GM12878 (cell line): ENCODE measurements around the gene ZGLP1. TPM values are rescaled to one million over a fixed set of nuclear protein-coding genes. Genes with fewer than 3 reads are reported as not detected.

ENCODE experiments used
- ASH2L ChIP-seq: fragments of 300-600, 200-600 bp; sonication (generic); IDR thresholded peaks from 2 replicates; pipeline ENCODE4 v1.6.1; 2017; ENCODE audit warnings: low read depth, mild to moderate bottlenecking, borderline replicate concordance
- CHD1 ChIP-seq: IDR thresholded peaks from 2 replicates; pipeline ENCODE4 v1.6.1; 2012; ENCODE audit warnings: low read depth, low read length, improper control_type of control experiment
- E2F4 ChIP-seq: IDR thresholded peaks from 2 replicates; pipeline ENCODE4 v1.6.1; 2012; ENCODE audit warnings: low read depth, low read length, improper control_type of control experiment
- EED ChIP-seq: sonication (generic); IDR thresholded peaks from 2 replicates; pipeline ENCODE4 v1.6.1; 2016; ENCODE audit warnings: antibody characterized with exemption, low read depth
- ELK1 ChIP-seq: IDR thresholded peaks from 2 replicates; pipeline ENCODE4 v1.6.1; 2012; ENCODE audit warnings: low read depth, low read length, improper control_type of control experiment
- ETV6 ChIP-seq, 2 experiments: fragments of 450-650 bp in 1 of 2; IDR thresholded peaks in 1 of 2; conservative IDR thresholded peaks in 1 of 2; 2 replicates each; pipeline ENCODE4 v1.6.1; 2014; ENCODE audit warnings: antibody characterized with exemption in 1 of 2, borderline replicate concordance in 1 of 2, low read depth in 1 of 2, mild to moderate bottlenecking in 1 of 2, moderate library complexity in 1 of 2
- FOS ChIP-seq: IDR thresholded peaks from 3 replicates; pipeline ENCODE4 v1.6.1; 2011; ENCODE audit warnings: borderline replicate concordance; ENCODE audit not compliant: insufficient read length; ENCODE audit errors: extremely low read depth
- FOXM1 ChIP-seq: IDR thresholded peaks from 2 replicates; pipeline ENCODE4 v1.6.1; 2012; ENCODE audit warnings: low read depth, mild to moderate bottlenecking, inconsistent platforms, low read length, moderate library complexity
- HDGF ChIP-seq: fragments of 450-650 bp; IDR thresholded peaks from 2 replicates; pipeline ENCODE4 v1.6.1; 2016; ENCODE audit warnings: antibody characterized with exemption
- IKZF1 ChIP-seq: fragments of 450-650 bp; conservative IDR thresholded peaks from 2 replicates; pipeline ENCODE4 v1.6.1; 2017; ENCODE audit warnings: antibody characterized with exemption, mild to moderate bottlenecking
- IKZF2 ChIP-seq, 2 experiments: fragments of 450-650 bp; IDR thresholded peaks; 2 replicates each; pipeline ENCODE4 v1.6.1; 2017; ENCODE audit warnings: mild to moderate bottlenecking in 2 of 2, moderate library complexity in 2 of 2
- JUND ChIP-seq: IDR thresholded peaks from 2 replicates; pipeline ENCODE4 v1.6.1; 2012; ENCODE audit warnings: low read depth, mild to moderate bottlenecking, low read length, improper control_type of control experiment, moderate library complexity
- KLF5 ChIP-seq: fragments of 450-650 bp; IDR thresholded peaks from 2 replicates; pipeline ENCODE4 v1.6.1; 2014; ENCODE audit warnings: mild to moderate bottlenecking; ENCODE audit not compliant: partially characterized antibody
- MTA2 ChIP-seq: fragments of 450-650 bp; IDR thresholded peaks from 2 replicates; pipeline ENCODE4 v1.6.1; 2016; ENCODE audit warnings: low read depth, mild to moderate bottlenecking, moderate library complexity
- MTA3 ChIP-seq: IDR thresholded peaks from 2 replicates; pipeline ENCODE4 v1.6.1; 2012; ENCODE audit warnings: low read length, inconsistent platforms, borderline replicate concordance
- NFYB ChIP-seq: IDR thresholded peaks from 2 replicates; pipeline ENCODE4 v1.6.1; 2011; ENCODE audit warnings: low read depth, mild to moderate bottlenecking, low read length, improper control_type of control experiment, moderate library complexity; ENCODE audit not compliant: insufficient read depth
- PAX8 ChIP-seq: fragments of 450-650 bp; IDR thresholded peaks from 2 replicates; pipeline ENCODE4 v1.6.1; 2017; ENCODE audit warnings: mild to moderate bottlenecking, moderate library complexity
- PML ChIP-seq: IDR thresholded peaks from 2 replicates; pipeline ENCODE4 v1.6.1; 2012; ENCODE audit warnings: low read length, inconsistent platforms
- POLR2A ChIP-seq: IDR thresholded peaks from 2 replicates; pipeline ENCODE4 v1.6.1; 2011; ENCODE audit warnings: low read depth, mild to moderate bottlenecking, low read length
- POLR2AphosphoS5 ChIP-seq: IDR thresholded peaks from 2 replicates; pipeline ENCODE4 v1.6.1; 2011; ENCODE audit warnings: mild to moderate bottlenecking, low read length, inconsistent platforms
- RBBP5 ChIP-seq: fragments of 200-600 bp; sonication (generic); conservative IDR thresholded peaks from 2 replicates; pipeline ENCODE4 v1.6.1; 2016
- RUNX3 ChIP-seq: IDR thresholded peaks from 2 replicates; pipeline ENCODE4 v1.6.1; 2012; ENCODE audit warnings: low read length, inconsistent platforms
- SIX5 ChIP-seq: IDR thresholded peaks from 2 replicates; pipeline ENCODE4 v1.6.1; 2011; ENCODE audit warnings: mild to moderate bottlenecking, low read depth, low read length, moderate library complexity; ENCODE audit not compliant: severe bottlenecking
- SREBF2 ChIP-seq: IDR thresholded peaks from 2 replicates; pipeline ENCODE4 v1.6.1; 2012; ENCODE audit warnings: mild to moderate bottlenecking, low read length
- ZBED1 ChIP-seq: IDR thresholded peaks from 2 replicates; pipeline ENCODE4 v1.6.1; 2016; ENCODE audit warnings: borderline replicate concordance
- ZBTB11 ChIP-seq: fragments of 450-650 bp; formaldehyde crosslinking; IDR thresholded peaks from 2 replicates; pipeline ENCODE4 v1.5.0; 2022; ENCODE audit warnings: mild to moderate bottlenecking, missing genetic modification characterization
- ZNF274 ChIP-seq: IDR thresholded peaks from one replicate; pipeline ENCODE4 v1.8.0; 2011; ENCODE audit not compliant: insufficient read length, insufficient read depth
- polyA plus RNA-seq, 11 experiments: library from polyadenylated mRNA; depleted of rRNA in 4 of 11; unstranded in 6 of 11; stranded (reverse) in 5 of 11; fragments of >200 nt; fragmentation: Nextera tagmentation in 4 of 11; fragmentation: Illumina TruSeq in 1 of 11; extraction: Ambion mirVana in 4 of 11; extraction: Trizol in 1 of 11; gene quantifications; 1 replicate in 1 of 11; 2 replicates in 10 of 11; pipeline versions ENCODE4 v1.2.1 to v1.2.3, GENCODE V29; 2011 to 2016; ENCODE audit warnings: inconsistent platforms in 2 of 11, missing spikeins in 2 of 11, low read depth in 1 of 11
- total RNA-seq, 4 experiments: library from RNA; depleted of rRNA in 3 of 4; stranded (reverse); fragments of >200 nt in 3 of 4; fragmentation: Illumina TruSeq in 1 of 4; extraction: Trizol in 1 of 4; gene quantifications; 2 replicates each; pipeline versions ENCODE4 v1.2.1 to v1.2.3, GENCODE V29; 2013 to 2021
- TF ChIP-seq, protein P1 (sequence below): fragments of 450-650 bp; IDR thresholded peaks from 2 replicates; pipeline ENCODE4 v1.6.1; 2016; ENCODE audit warnings: mild to moderate bottlenecking

Gene ZGLP1
- total and polyA plus RNA-seq, 10 of the 15 experiments (the other 5 are each of a cell fraction or from before 2014, with no cell fraction given) = 0.29 to 5.6 (median 1.3) TPM

GRCh38 chr19:10270180-10270615, 39.4 kb downstream of the ZGLP1 start (continued):
- TF ChIP-seq E2F4 (no peak; the same call in 1 of the 2 replicates), ELK1 (no peak), SREBF2 (no peak), ETV6 (conservative IDR thresholded peaks at IDR 0.05 in 1 of 2, IDR thresholded peaks at IDR 0.05 in 1 of 2; ENCODE audit: borderline replicate concordance in 1 of 2, low read depth in 1 of 2) (peak in 1 of 2 experiments; percentile 67; a peak in 1 of 4 replicates), HDGF (no peak), POLR2A (no peak; the same call in 1 of the 2 replicates), FOS (no peak), PML (no peak; the same call in 1 of the 2 replicates), MTA3 (0 out of 2 replicates have a peak, but pooled peaks have one; percentile 73), POLR2AphosphoS5 (no peak), CHD1 (0 out of 2 replicates have a peak, but pooled peaks have one; percentile 35), ASH2L (no peak), ZNF274 (no peak), FOXM1 (0 out of 2 replicates have a peak, but pooled peaks have one; percentile 7), SIX5 (no peak), KLF5 (no peak), RBBP5 (no peak), PAX8 (no peak), IKZF1 (peak; percentile 98), MTA2 (peak; percentile 79; the same call in 1 of the 2 replicates), JUND (no peak), IKZF2 (IDR thresholded peaks at IDR 0.05) (peak; percentile 90 to 94), ZBED1 (no peak; the same call in 1 of the 2 replicates), RUNX3 (peak; percentile 90), ZBTB11 (CRISPR knock-in tag) (no peak), EED (peak; percentile 91), NFYB (no peak)
- TF ChIP-seq, protein P1, sequence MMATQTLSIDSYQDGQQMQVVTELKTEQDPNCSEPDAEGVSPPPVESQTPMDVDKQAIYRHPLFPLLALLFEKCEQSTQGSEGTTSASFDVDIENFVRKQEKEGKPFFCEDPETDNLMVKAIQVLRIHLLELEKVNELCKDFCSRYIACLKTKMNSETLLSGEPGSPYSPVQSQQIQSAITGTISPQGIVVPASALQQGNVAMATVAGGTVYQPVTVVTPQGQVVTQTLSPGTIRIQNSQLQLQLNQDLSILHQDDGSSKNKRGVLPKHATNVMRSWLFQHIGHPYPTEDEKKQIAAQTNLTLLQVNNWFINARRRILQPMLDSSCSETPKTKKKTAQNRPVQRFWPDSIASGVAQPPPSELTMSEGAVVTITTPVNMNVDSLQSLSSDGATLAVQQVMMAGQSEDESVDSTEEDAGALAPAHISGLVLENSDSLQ = no peak
